Lower lobe of right lung (tissue), 2 donors: Measurements from ENCODE around the gene RBBP5. TPM values are rescaled to one million over a fixed set of nuclear protein-coding genes. Genes with fewer than 3 reads are reported as not detected.

Experiments used
- ATAC-seq, 2 donors: fragments of 200-7000 bp; cut with Tn5 transposase; one replicate each; pipeline ENCODE4 v1.9.1; 2020 to 2022; ENCODE audit warnings: mild to moderate bottlenecking in 2 of 2, moderate library complexity in 2 of 2
- DNase-seq: peaks from one replicate; pipeline ENCODE4 v3.0.0-alpha.2; 2020
- H3K27ac ChIP-seq: fragments of 200-600 bp; one replicate; pipeline ENCODE4 v1.8.0; 2022
- H3K27me3 ChIP-seq: fragments of 200-600 bp; one replicate; pipeline ENCODE4 v1.8.0; 2022; ENCODE audit warnings: low read depth
- H3K36me3 ChIP-seq: fragments of 200-600 bp; one replicate; pipeline ENCODE4 v1.8.0; 2022; ENCODE audit warnings: mild to moderate bottlenecking
- H3K4me1 ChIP-seq: fragments of 200-600 bp; one replicate; pipeline ENCODE4 v1.8.0; 2022
- H3K4me3 ChIP-seq: fragments of 200-600 bp; one replicate; pipeline ENCODE4 v1.8.0; 2022; ENCODE audit warnings: mild to moderate bottlenecking
- H3K9me3 ChIP-seq: fragments of 200-600 bp; one replicate; pipeline ENCODE4 v1.8.0; 2022
- intact Hi-C: fragments of 100-400 bp; cut with DNase I; formaldehyde crosslinking; loops from one replicate; pipeline ENCODE4 v1.11.0; 2022
- total RNA-seq: library from RNA; stranded (reverse); fragmentation: NEBNext Ultra II Directional; extraction: Animal tissue kit (Norgen Biotek cat#: 25700); gene quantifications from one replicate; pipeline ENCODE4 v1.2.1, GENCODE V29; 2021
- TF ChIP-seq, protein P1 (sequence below): fragments of 200-600 bp; IDR thresholded peaks from one replicate; pipeline ENCODE4 v1.8.0; 2022; ENCODE audit warnings: antibody characterized with exemption, mild to moderate bottlenecking
- donor health status: DM: no; HTN: yes; CAD: no; lungs with severe emphysema.

The RBBP5 gene
- total RNA-seq, 1 donor from 2014 or later: 17.9 TPM

DNA sequence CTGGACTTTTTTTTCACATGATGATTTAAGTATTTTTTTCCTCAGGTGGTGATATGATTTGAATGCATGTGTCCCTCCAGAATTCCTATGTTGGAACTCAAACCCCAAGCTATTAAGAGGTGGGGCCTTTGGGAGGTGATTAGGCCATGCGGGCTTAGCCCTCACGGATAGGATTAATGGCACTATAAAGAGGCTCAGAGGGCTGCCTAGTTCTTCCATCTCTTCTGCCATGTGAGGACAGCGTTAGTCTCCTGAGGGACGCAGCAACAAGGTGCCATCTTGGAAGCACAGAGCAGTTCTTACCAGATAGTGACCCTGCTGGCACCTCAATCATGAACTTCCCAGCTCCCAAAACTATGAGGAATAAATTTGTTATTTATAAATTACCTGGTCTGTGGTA is 18.3 kb upstream of the RBBP5 start:
- H3K27me3 ChIP-seq: no peaks in the 10 kb centered on the region
- H3K36me3 ChIP-seq: no peaks in the 10 kb centered on the region
- H3K27ac ChIP-seq: no peak overlapping the region
- DNase-seq: no peak
- peaks cover 13% of the 10 kb centered on the region for H3K4me1 ChIP-seq
- intact Hi-C loops: no loop called here
- no peak for ATAC-seq
- no peak overlapping the region for H3K4me3 ChIP-seq
- no peaks in the 10 kb centered on the region for H3K9me3 ChIP-seq
- TF ChIP-seq, protein P1, sequence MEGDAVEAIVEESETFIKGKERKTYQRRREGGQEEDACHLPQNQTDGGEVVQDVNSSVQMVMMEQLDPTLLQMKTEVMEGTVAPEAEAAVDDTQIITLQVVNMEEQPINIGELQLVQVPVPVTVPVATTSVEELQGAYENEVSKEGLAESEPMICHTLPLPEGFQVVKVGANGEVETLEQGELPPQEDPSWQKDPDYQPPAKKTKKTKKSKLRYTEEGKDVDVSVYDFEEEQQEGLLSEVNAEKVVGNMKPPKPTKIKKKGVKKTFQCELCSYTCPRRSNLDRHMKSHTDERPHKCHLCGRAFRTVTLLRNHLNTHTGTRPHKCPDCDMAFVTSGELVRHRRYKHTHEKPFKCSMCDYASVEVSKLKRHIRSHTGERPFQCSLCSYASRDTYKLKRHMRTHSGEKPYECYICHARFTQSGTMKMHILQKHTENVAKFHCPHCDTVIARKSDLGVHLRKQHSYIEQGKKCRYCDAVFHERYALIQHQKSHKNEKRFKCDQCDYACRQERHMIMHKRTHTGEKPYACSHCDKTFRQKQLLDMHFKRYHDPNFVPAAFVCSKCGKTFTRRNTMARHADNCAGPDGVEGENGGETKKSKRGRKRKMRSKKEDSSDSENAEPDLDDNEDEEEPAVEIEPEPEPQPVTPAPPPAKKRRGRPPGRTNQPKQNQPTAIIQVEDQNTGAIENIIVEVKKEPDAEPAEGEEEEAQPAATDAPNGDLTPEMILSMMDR: no peak

DNA sequence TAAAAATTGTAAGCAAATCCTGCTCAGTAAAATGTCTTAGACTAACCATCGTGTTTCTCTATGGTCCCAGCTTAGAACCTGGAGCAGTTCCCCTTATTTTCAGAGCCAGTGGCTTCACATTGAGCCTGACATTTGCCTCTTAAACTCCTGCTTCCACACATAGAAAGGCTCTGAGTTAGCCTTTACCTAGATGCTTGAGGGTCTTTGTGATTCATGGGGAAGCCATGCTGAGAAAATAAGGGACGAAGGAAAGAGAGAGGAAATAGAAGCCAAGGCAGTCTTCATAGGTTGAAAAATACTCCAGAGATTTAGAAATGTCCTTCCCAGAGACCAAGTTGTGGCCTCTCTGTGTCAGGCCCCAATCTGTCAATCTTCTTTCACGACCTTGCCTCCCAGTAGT is 16.1 kb upstream of the RBBP5 start:
- peak overlapping the region; percentile 41 for H3K27ac ChIP-seq
- no peak for ATAC-seq

DNA sequence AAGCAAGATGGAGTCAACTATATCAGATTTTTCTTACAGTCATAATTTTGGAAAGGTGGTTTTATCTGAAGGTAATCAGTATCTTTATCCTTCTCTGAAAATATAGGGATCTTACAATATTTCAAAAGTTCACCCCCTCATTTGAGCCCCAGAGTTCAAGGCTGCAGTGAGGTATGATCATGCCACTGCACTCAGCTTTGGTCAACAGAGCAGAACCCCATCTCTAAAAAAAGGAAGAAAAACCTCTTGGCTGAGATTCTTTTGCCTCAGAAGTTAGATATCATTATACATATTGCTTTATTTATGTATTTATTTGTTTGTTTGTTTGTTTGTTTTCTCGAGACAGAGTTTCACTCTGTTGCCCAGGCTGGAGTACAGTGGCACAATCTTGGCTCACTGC is 11.5 kb upstream of the RBBP5 start:
- TF ChIP-seq, protein P1: no peak
- no peak for ATAC-seq
- H3K36me3 ChIP-seq: no peaks in the 10 kb centered on the region
- H3K27ac ChIP-seq: no peak overlapping the region
- H3K27me3 ChIP-seq: no peaks in the 10 kb centered on the region
- no peaks in the 10 kb centered on the region for H3K9me3 ChIP-seq
- H3K4me1 ChIP-seq: no peaks in the 10 kb centered on the region
- DNase-seq: no peak
- intact Hi-C loops: no loop called here
- no peak overlapping the region for H3K4me3 ChIP-seq

More for the DNA sequence above, 16.1 kb upstream of the RBBP5 start:
- no peak overlapping the region for H3K4me3 ChIP-seq
- peaks cover 9% of the 10 kb centered on the region for H3K4me1 ChIP-seq
- no peaks in the 10 kb centered on the region for H3K27me3 ChIP-seq
- intact Hi-C loops: no loop called here
- no peaks in the 10 kb centered on the region for H3K9me3 ChIP-seq
- DNase-seq: no peak
- TF ChIP-seq, protein P1: no peak
- no peaks in the 10 kb centered on the region for H3K36me3 ChIP-seq

DNA sequence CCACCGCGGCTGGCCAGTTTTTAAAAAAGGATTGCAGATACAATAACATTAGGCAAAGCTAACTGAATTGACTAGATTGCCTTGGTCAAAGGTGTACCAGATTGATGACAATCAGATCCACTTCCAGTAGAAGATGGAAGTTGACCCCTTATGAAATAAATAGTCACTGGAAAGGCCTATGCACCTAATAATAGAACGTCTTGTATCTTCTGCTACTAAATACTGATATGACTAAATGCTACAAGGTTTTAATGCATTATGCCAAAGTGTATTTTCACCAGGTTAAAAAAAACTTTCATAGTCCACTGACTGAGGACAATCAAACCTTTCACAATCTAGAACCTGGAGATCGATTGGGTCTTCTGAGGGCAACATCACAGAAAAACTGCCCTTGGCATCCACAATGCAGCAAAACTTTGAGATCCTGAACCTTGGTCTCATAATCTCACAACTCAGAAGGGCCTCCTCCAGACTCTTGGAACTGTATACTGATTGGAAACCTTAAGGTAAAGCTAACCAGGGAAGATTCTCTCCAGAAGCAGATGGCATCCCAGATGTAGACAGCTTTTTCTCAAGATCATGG is 7.8 kb upstream of the RBBP5 start:
- H3K36me3 ChIP-seq: no peaks in the 10 kb centered on the region
- TF ChIP-seq, protein P1: no peak
- no peaks in the 10 kb centered on the region for H3K4me1 ChIP-seq
- intact Hi-C loops: loop anchor here (10.0 kb wide), 1 partner anchor 125 kb away; no protein-coding TSS in a partner anchor
- no peak for ATAC-seq
- no peak overlapping the region for H3K27ac ChIP-seq
- no peak for DNase-seq
- no peaks in the 10 kb centered on the region for H3K9me3 ChIP-seq
- no peaks in the 10 kb centered on the region for H3K27me3 ChIP-seq
- no peak overlapping the region for H3K4me3 ChIP-seq

DNA sequence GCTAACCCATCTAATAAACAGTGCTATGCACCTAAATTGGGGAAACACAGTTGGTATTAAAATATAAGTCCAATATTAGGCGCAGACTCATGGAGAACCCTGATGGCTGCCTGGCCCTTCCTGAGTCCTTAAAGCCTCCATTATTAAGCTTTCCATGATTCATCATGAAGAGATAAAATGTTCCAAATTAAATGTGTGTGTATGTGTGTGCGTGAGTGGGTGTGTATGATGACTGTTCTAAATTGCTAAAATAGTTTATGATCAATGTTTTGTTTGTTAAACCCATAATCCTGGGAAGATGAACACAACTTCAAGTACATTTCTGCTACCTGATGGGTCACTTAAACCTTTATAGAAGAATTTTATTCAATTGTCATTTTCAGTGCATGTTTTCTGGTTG is 6.3 kb upstream of the RBBP5 start:
- Histone ChIP-seq H3K4me3 (no peak overlapping the region), H3K9me3 (no peaks in the 10 kb centered on the region), H3K27me3 (no peaks in the 10 kb centered on the region), H3K36me3 (no peaks in the 10 kb centered on the region), H3K4me1 (peaks cover under 1% of the 10 kb centered on the region), H3K27ac (no peak overlapping the region)
- no peak for ATAC-seq
- intact Hi-C loops: loop anchor here (10.0 kb wide), 1 partner anchor 127 kb away; no protein-coding TSS in a partner anchor
- TF ChIP-seq, protein P1: no peak
- no peak for DNase-seq
